Stimulated activated CD4-positive, alpha-beta T cell treated with anti-CD3 and anti-CD28 coated beads, Interleukin-2, amount 100 ng/mL, for 4 hours (primary cell): ENCODE measurements around the gene RPL37.
"Not testable (repeated sequence)": the region's sequence is repeated elsewhere in the genome, so short reads cannot be mapped to it uniquely, and the experiment has no call there.

Experiments
- DNase-seq: peaks from one replicate; pipeline ENCODE4 v3.0.0-alpha.2; 2020; ENCODE audit warnings: low read depth

Gene RPL37

GRCh38 chr5:40834849-40835787, at the start of gene RPL37:
Gene RPL37, minus strand, starts transcription at chr5:40835222. Its CDS starts 37 bp downstream, at chr5:40835185.
- DNase-seq = peak; percentile 87

GRCh38 chr5:40883051-40883450, 48.0 kb upstream of the RPL37 start:
- DNase-seq = not testable (repeated sequence)

- DNase-seq = no peak
Measured at GRCh38 chr5:40882291-40882690, 47.3 kb upstream of the RPL37 start.

- no peak for DNase-seq
Measured at GRCh38 chr5:40879163-40879942, 44.3 kb upstream of the RPL37 start.

- peak; percentile 20 for DNase-seq
Measured at GRCh38 chr5:40877371-40877988, 42.5 kb upstream of the RPL37 start.

- no peak for DNase-seq
Measured at GRCh38 chr5:40875958-40876357, 40.9 kb upstream of the RPL37 start.

GRCh38 chr5:40873286-40873880, 38.4 kb upstream of the RPL37 start:
- no peak for DNase-seq

GRCh38 chr5:40872253-40872652, 37.2 kb upstream of the RPL37 start:
- DNase-seq = not testable (repeated sequence)

- no peak for DNase-seq
Measured at GRCh38 chr5:40871177-40871576, 36.2 kb upstream of the RPL37 start.

- DNase-seq = no peak
Measured at GRCh38 chr5:40869384-40869783, 34.4 kb upstream of the RPL37 start.

- no peak for DNase-seq
Measured at GRCh38 chr5:40866844-40867243, 31.8 kb upstream of the RPL37 start.

- not testable (repeated sequence) for DNase-seq
Measured at GRCh38 chr5:40865004-40865403, 30.0 kb upstream of the RPL37 start.

GRCh38 chr5:40860711-40861110, 25.7 kb upstream of the RPL37 start:
- DNase-seq = no peak

- DNase-seq = no peak
Measured at GRCh38 chr5:40853632-40854192, 18.7 kb upstream of the RPL37 start.

GRCh38 chr5:40847525-40847924, 12.5 kb upstream of the RPL37 start:
- DNase-seq = no peak

GRCh38 chr5:40846371-40846770, 11.3 kb upstream of the RPL37 start:
- no peak for DNase-seq

GRCh38 chr5:40844565-40844964, 9.5 kb upstream of the RPL37 start:
- no peak for DNase-seq

GRCh38 chr5:40842351-40842750, 7.3 kb upstream of the RPL37 start:
- no peak for DNase-seq

GRCh38 chr5:40841068-40841805, 6.2 kb upstream of the RPL37 start, which contains the start of gene CARD6:
Gene CARD6, plus strand, starts transcription at chr5:40841367. Its CDS starts 16 bp downstream, at chr5:40841383.
- no peak for DNase-seq

GRCh38 chr5:40838086-40838485, 3.1 kb upstream of the RPL37 start:
- DNase-seq = no peak

GRCh38 chr5:40834391-40834848, 602 bp downstream of the RPL37 start:
- DNase-seq = no peak
